ENCODE measurements around the gene PRSS16. TPM values are rescaled to one million over a fixed set of nuclear protein-coding genes. Genes with fewer than 3 reads are reported as not detected.

The PRSS16 gene
- total and polyA plus RNA-seq, 9 of the 15 experiments (the other 6 are each of a cell fraction or from before 2014, with no cell fraction given): 4.5 to 21.3 (median 12.1) TPM

- TF ChIP-seq, protein P1, sequence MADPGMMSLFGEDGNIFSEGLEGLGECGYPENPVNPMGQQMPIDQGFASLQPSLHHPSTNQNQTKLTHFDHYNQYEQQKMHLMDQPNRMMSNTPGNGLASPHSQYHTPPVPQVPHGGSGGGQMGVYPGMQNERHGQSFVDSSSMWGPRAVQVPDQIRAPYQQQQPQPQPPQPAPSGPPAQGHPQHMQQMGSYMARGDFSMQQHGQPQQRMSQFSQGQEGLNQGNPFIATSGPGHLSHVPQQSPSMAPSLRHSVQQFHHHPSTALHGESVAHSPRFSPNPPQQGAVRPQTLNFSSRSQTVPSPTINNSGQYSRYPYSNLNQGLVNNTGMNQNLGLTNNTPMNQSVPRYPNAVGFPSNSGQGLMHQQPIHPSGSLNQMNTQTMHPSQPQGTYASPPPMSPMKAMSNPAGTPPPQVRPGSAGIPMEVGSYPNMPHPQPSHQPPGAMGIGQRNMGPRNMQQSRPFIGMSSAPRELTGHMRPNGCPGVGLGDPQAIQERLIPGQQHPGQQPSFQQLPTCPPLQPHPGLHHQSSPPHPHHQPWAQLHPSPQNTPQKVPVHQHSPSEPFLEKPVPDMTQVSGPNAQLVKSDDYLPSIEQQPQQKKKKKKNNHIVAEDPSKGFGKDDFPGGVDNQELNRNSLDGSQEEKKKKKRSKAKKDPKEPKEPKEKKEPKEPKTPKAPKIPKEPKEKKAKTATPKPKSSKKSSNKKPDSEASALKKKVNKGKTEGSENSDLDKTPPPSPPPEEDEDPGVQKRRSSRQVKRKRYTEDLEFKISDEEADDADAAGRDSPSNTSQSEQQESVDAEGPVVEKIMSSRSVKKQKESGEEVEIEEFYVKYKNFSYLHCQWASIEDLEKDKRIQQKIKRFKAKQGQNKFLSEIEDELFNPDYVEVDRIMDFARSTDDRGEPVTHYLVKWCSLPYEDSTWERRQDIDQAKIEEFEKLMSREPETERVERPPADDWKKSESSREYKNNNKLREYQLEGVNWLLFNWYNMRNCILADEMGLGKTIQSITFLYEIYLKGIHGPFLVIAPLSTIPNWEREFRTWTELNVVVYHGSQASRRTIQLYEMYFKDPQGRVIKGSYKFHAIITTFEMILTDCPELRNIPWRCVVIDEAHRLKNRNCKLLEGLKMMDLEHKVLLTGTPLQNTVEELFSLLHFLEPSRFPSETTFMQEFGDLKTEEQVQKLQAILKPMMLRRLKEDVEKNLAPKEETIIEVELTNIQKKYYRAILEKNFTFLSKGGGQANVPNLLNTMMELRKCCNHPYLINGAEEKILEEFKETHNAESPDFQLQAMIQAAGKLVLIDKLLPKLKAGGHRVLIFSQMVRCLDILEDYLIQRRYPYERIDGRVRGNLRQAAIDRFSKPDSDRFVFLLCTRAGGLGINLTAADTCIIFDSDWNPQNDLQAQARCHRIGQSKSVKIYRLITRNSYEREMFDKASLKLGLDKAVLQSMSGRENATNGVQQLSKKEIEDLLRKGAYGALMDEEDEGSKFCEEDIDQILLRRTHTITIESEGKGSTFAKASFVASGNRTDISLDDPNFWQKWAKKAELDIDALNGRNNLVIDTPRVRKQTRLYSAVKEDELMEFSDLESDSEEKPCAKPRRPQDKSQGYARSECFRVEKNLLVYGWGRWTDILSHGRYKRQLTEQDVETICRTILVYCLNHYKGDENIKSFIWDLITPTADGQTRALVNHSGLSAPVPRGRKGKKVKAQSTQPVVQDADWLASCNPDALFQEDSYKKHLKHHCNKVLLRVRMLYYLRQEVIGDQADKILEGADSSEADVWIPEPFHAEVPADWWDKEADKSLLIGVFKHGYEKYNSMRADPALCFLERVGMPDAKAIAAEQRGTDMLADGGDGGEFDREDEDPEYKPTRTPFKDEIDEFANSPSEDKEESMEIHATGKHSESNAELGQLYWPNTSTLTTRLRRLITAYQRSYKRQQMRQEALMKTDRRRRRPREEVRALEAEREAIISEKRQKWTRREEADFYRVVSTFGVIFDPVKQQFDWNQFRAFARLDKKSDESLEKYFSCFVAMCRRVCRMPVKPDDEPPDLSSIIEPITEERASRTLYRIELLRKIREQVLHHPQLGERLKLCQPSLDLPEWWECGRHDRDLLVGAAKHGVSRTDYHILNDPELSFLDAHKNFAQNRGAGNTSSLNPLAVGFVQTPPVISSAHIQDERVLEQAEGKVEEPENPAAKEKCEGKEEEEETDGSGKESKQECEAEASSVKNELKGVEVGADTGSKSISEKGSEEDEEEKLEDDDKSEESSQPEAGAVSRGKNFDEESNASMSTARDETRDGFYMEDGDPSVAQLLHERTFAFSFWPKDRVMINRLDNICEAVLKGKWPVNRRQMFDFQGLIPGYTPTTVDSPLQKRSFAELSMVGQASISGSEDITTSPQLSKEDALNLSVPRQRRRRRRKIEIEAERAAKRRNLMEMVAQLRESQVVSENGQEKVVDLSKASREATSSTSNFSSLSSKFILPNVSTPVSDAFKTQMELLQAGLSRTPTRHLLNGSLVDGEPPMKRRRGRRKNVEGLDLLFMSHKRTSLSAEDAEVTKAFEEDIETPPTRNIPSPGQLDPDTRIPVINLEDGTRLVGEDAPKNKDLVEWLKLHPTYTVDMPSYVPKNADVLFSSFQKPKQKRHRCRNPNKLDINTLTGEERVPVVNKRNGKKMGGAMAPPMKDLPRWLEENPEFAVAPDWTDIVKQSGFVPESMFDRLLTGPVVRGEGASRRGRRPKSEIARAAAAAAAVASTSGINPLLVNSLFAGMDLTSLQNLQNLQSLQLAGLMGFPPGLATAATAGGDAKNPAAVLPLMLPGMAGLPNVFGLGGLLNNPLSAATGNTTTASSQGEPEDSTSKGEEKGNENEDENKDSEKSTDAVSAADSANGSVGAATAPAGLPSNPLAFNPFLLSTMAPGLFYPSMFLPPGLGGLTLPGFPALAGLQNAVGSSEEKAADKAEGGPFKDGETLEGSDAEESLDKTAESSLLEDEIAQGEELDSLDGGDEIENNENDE (IDR thresholded peaks at IDR 0.05; ENCODE audit: low read depth, low read length): no peak
- TF ChIP-seq RB1 (IDR thresholded peaks at IDR 0.05; ENCODE audit: low read depth) (0 out of 2 replicates have a peak, but pooled peaks have one; percentile 18), MLLT1 (IDR thresholded peaks at IDR 0.05) (peak in 1 of 2 experiments; percentile 9; a peak in 1 of 4 replicates), ZNF3 (CRISPR knock-in tag; IDR thresholded peaks at IDR 0.05) (no peak)
- TF ChIP-seq, protein P2, sequence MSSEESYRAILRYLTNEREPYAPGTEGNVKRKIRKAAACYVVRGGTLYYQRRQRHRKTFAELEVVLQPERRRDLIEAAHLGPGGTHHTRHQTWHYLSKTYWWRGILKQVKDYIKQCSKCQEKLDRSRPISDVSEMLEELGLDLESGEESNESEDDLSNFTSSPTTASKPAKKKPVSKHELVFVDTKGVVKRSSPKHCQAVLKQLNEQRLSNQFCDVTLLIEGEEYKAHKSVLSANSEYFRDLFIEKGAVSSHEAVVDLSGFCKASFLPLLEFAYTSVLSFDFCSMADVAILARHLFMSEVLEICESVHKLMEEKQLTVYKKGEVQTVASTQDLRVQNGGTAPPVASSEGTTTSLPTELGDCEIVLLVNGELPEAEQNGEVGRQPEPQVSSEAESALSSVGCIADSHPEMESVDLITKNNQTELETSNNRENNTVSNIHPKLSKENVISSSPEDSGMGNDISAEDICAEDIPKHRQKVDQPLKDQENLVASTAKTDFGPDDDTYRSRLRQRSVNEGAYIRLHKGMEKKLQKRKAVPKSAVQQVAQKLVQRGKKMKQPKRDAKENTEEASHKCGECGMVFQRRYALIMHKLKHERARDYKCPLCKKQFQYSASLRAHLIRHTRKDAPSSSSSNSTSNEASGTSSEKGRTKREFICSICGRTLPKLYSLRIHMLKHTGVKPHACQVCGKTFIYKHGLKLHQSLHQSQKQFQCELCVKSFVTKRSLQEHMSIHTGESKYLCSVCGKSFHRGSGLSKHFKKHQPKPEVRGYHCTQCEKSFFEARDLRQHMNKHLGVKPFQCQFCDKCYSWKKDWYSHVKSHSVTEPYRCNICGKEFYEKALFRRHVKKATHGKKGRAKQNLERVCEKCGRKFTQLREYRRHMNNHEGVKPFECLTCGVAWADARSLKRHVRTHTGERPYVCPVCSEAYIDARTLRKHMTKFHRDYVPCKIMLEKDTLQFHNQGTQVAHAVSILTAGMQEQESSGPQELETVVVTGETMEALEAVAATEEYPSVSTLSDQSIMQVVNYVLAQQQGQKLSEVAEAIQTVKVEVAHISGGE (CRISPR knock-in tag; IDR thresholded peaks at IDR 0.05): peak in 2 of 3 experiments; percentile 31 to 94; a peak in 3 of 6 replicates
Observed at GRCh38 chr6:27279513-27280063, 32.1 kb downstream of the PRSS16 start (continued).

Data from K562 (cell line).